ENCODE results near the gene FH. TPM values are rescaled to one million over a fixed set of nuclear protein-coding genes. Genes with fewer than 3 reads are reported as not detected.

FH gene
- total and polyA plus RNA-seq, 10 of the 15 experiments (the other 5 are each of a cell fraction or from before 2014, with no cell fraction given) = 44.7 to 124 (median 76.2) TPM

GRCh38 chr1:241536304-241536703, 16.7 kb upstream of the FH start:
- no peak overlapping the region for H3K4me2 ChIP-seq (ENCODE audit: control insufficient read depth, insufficient read depth)
- SMC1A ChIA-PET (ENCODE audit: uncharacterized antibody, unreplicated experiment) = interaction anchor here (0.9 to 1.5 kb wide), 2 partner anchors 15 to 70 kb away, joined by 3 to 10 read pairs; no protein-coding TSS in a partner anchor
- H2AFZ ChIP-seq (ENCODE audit: control insufficient read depth, low read depth, low read length) = no peak overlapping the region
- in situ Hi-C loops (cut with MboI) = loop anchor here (10.0 kb wide), 1 partner anchor 458 kb away; the partner anchor contains the start of gene MAP1LC3C
- CTCF ChIA-PET = interaction anchor here (0.6 to 1.7 kb wide), 4 partner anchors 19 to 1638 kb away, joined by 3 to 4 read pairs (median 3); no protein-coding TSS in a partner anchor
- H3K79me2 ChIP-seq (ENCODE audit: control insufficient read depth, insufficient read depth, low read length) = no peaks in the 10 kb centered on the region
- no peaks in the 10 kb centered on the region for H4K20me1 ChIP-seq (ENCODE audit: control insufficient read depth, insufficient read depth)
- POLR2A ChIA-PET = no interaction called here
- H3K27ac ChIP-seq (ENCODE audit: control insufficient read depth, insufficient read depth) = no peak overlapping the region
- BruUV-seq (replicated peaks) = no TSS peak
- 94% methylated on average over 1 of the region's 1 CpG for WGBS (ENCODE audit: insufficient coverage, insufficient replicate concordance, low lambda C conversion rate, missing lambda C conversion rate)
- ATAC-seq (no peak), FAIRE-seq (peak; percentile 52), DNase-seq (ENCODE audit: low read depth, low spot score) (no peak)
- H3K27me3 ChIP-seq (replicated peaks in 1 of 2; ENCODE audit: control insufficient read depth in 2 of 2, insufficient read depth in 2 of 2, low read length in 1 of 2) = no peaks in the 10 kb centered on the region; a peak in 2 of 4 replicates
- no peak overlapping the region for H3K9ac ChIP-seq (ENCODE audit: control insufficient read depth, insufficient read depth, low read length)
- H3K4me1 ChIP-seq (ENCODE audit: control insufficient read depth, insufficient read depth, low read length) = peaks cover 14% of the 10 kb centered on the region; the same call in 1 of the 2 replicates
- H3K9me3 ChIP-seq (replicated peaks; ENCODE audit: control insufficient read depth, insufficient read depth, low read length) = peaks cover 4% of the 10 kb centered on the region
- no peak overlapping the region for H3K4me3 ChIP-seq
- no peaks in the 10 kb centered on the region; a peak in 1 of 4 replicates for H3K36me3 ChIP-seq (ENCODE audit: control insufficient read depth in 2 of 2, insufficient read depth in 2 of 2, low read length in 1 of 2)
- intact Hi-C loops (cut with micrococcal nuclease; ENCODE audit: unreplicated experiment) = no loop called here
- TF ChIP-seq KDM1A (IDR thresholded peaks at IDR 0.05; ENCODE audit: borderline replicate concordance) (no peak), MYB (IDR thresholded peaks at IDR 0.05; ENCODE audit: borderline replicate concordance, low read depth, low read length) (no peak), NBN (IDR thresholded peaks at IDR 0.05) (no peak), RELA (IDR thresholded peaks at IDR 0.05; ENCODE audit: borderline replicate concordance, partially characterized antibody) (no peak), USF2 (IDR thresholded peaks at IDR 0.05; ENCODE audit: borderline replicate concordance, low read depth, low read length) (no peak), BCLAF1 (IDR thresholded peaks at IDR 0.05) (no peak), POU2F2 (IDR thresholded peaks at IDR 0.05; ENCODE audit: borderline replicate concordance, low read depth, low read length) (no peak), RB1 (IDR thresholded peaks at IDR 0.05; ENCODE audit: borderline replicate concordance) (no peak)
- RAD21 ChIA-PET (ENCODE audit: unreplicated experiment) = interaction anchor here (1.4 kb wide), 1 partner anchor 75 kb away, joined by 3 read pairs; no protein-coding TSS in a partner anchor
